ENCODE results near the gene SLC6A5.
A peak's percentile ranks its signal among the peaks of the same experiment; 100 is the strongest.

The SLC6A5 gene

GRCh38 chr11:20584093-20584774, 15.2 kb upstream of the SLC6A5 start:
- no peaks in the 10 kb centered on the region for H3K4me1 Mint-ChIP-seq (ENCODE audit: low read depth)
- H3K4me3 Mint-ChIP-seq: no peak overlapping the region
- no peaks in the 10 kb centered on the region for H3K36me3 Mint-ChIP-seq (ENCODE audit: low read depth)
- DNase-seq (ENCODE audit: low spot score): no peak
- peaks cover 2% of the 10 kb centered on the region for H3K27me3 Mint-ChIP-seq (ENCODE audit: low read depth)
- no peak overlapping the region for H3K27ac Mint-ChIP-seq
- no peaks in the 10 kb centered on the region for H3K9me3 Mint-ChIP-seq

- Mint-ChIP-seq H3K27ac (no peak overlapping the region), H3K4me3 (no peak overlapping the region), H3K4me1 (ENCODE audit: low read depth) (no peaks in the 10 kb centered on the region), H3K9me3 (no peaks in the 10 kb centered on the region), H3K36me3 (ENCODE audit: low read depth) (no peaks in the 10 kb centered on the region), H3K27me3 (ENCODE audit: low read depth) (peaks cover 14% of the 10 kb centered on the region)
- DNase-seq (ENCODE audit: low spot score): no peak
These were observed 9.6 kb upstream of the SLC6A5 start for GRCh38 chr11:20589796-20590195.

- Mint-ChIP-seq H3K9me3 (no peaks in the 10 kb centered on the region), H3K4me3 (no peak overlapping the region), H3K27ac (no peak overlapping the region), H3K27me3 (ENCODE audit: low read depth) (peaks cover 20% of the 10 kb centered on the region), H3K4me1 (ENCODE audit: low read depth) (no peaks in the 10 kb centered on the region), H3K36me3 (ENCODE audit: low read depth) (no peaks in the 10 kb centered on the region)
- no peak for DNase-seq (ENCODE audit: low spot score)
These were observed 9.0 kb upstream of the SLC6A5 start for GRCh38 chr11:20590381-20590780.

- Mint-ChIP-seq H3K4me1 (ENCODE audit: low read depth) (peaks cover 5% of the 10 kb centered on the region), H3K27me3 (ENCODE audit: low read depth) (peaks cover 43% of the 10 kb centered on the region), H3K36me3 (ENCODE audit: low read depth) (no peaks in the 10 kb centered on the region), H3K9me3 (no peaks in the 10 kb centered on the region), H3K27ac (no peak overlapping the region), H3K4me3 (no peak overlapping the region)
- no peak for DNase-seq (ENCODE audit: low spot score)
These were observed 6.7 kb upstream of the SLC6A5 start for GRCh38 chr11:20592741-20593140.

- Mint-ChIP-seq H3K4me1 (ENCODE audit: low read depth) (peaks cover 5% of the 10 kb centered on the region), H3K27me3 (ENCODE audit: low read depth) (peaks cover 58% of the 10 kb centered on the region), H3K9me3 (no peaks in the 10 kb centered on the region), H3K36me3 (ENCODE audit: low read depth) (no peaks in the 10 kb centered on the region), H3K27ac (no peak overlapping the region), H3K4me3 (no peak overlapping the region)
- DNase-seq (ENCODE audit: low spot score): no peak
These were observed 4.9 kb upstream of the SLC6A5 start for GRCh38 chr11:20594274-20595061.

- Mint-ChIP-seq H3K36me3 (ENCODE audit: low read depth) (no peaks in the 10 kb centered on the region), H3K4me1 (ENCODE audit: low read depth) (peaks cover 5% of the 10 kb centered on the region), H3K27ac (no peak overlapping the region), H3K27me3 (ENCODE audit: low read depth) (peaks cover 64% of the 10 kb centered on the region), H3K9me3 (peaks cover 3% of the 10 kb centered on the region), H3K4me3 (no peak overlapping the region)
- DNase-seq (ENCODE audit: low spot score): no peak
These were observed 4.3 kb upstream of the SLC6A5 start for GRCh38 chr11:20595101-20595500.

- DNase-seq (ENCODE audit: low spot score): no peak
- Mint-ChIP-seq H3K36me3 (ENCODE audit: low read depth) (no peaks in the 10 kb centered on the region), H3K27ac (no peak overlapping the region), H3K4me1 (ENCODE audit: low read depth) (peaks cover 5% of the 10 kb centered on the region), H3K27me3 (ENCODE audit: low read depth) (peaks cover 76% of the 10 kb centered on the region), H3K9me3 (peaks cover 3% of the 10 kb centered on the region), H3K4me3 (peak overlapping the region; percentile 50)
These were observed 2.9 kb upstream of the SLC6A5 start for GRCh38 chr11:20596205-20597153.

- Mint-ChIP-seq H3K4me3 (peak overlapping the region; percentile 50), H3K4me1 (ENCODE audit: low read depth) (peaks cover 5% of the 10 kb centered on the region), H3K9me3 (peaks cover 3% of the 10 kb centered on the region), H3K27ac (no peak overlapping the region), H3K36me3 (ENCODE audit: low read depth) (no peaks in the 10 kb centered on the region), H3K27me3 (ENCODE audit: low read depth) (peaks cover 81% of the 10 kb centered on the region)
- DNase-seq (ENCODE audit: low spot score): no peak
These were observed 2.2 kb upstream of the SLC6A5 start for GRCh38 chr11:20597154-20597679.

GRCh38 chr11:20597680-20598484, 1.5 kb upstream of the SLC6A5 start:
- peaks cover 5% of the 10 kb centered on the region for H3K4me1 Mint-ChIP-seq (ENCODE audit: low read depth)
- H3K27me3 Mint-ChIP-seq (ENCODE audit: low read depth): peaks cover 83% of the 10 kb centered on the region
- no peaks in the 10 kb centered on the region for H3K36me3 Mint-ChIP-seq (ENCODE audit: low read depth)

GRCh38 chr11:20598492-20598891, 916 bp upstream of the SLC6A5 start:
- Mint-ChIP-seq H3K36me3 (ENCODE audit: low read depth) (no peaks in the 10 kb centered on the region), H3K27me3 (ENCODE audit: low read depth) (peaks cover 90% of the 10 kb centered on the region), H3K9me3 (peaks cover 3% of the 10 kb centered on the region), H3K27ac (peak overlapping the region; percentile 26), H3K4me1 (ENCODE audit: low read depth) (peaks cover 5% of the 10 kb centered on the region), H3K4me3 (no peak overlapping the region)
- no peak for DNase-seq (ENCODE audit: low spot score)

More at GRCh38 chr11:20597680-20598484, 1.5 kb upstream of the SLC6A5 start:
- Mint-ChIP-seq H3K4me3 (no peak overlapping the region), H3K27ac (no peak overlapping the region), H3K9me3 (peaks cover 3% of the 10 kb centered on the region)
- no peak for DNase-seq (ENCODE audit: low spot score)

GRCh38 chr11:20600020-20600346, 575 bp downstream of the SLC6A5 start:
- no peaks in the 10 kb centered on the region for H3K36me3 Mint-ChIP-seq (ENCODE audit: low read depth)
- H3K27me3 Mint-ChIP-seq (ENCODE audit: low read depth): peaks cover 96% of the 10 kb centered on the region
- no peak overlapping the region for H3K4me3 Mint-ChIP-seq
- H3K4me1 Mint-ChIP-seq (ENCODE audit: low read depth): peaks cover 5% of the 10 kb centered on the region
- peaks cover 3% of the 10 kb centered on the region for H3K9me3 Mint-ChIP-seq
- no peak overlapping the region for H3K27ac Mint-ChIP-seq
- no peak for DNase-seq (ENCODE audit: low spot score)

GRCh38 chr11:20600551-20600950, 1.1 kb downstream of the SLC6A5 start:
- Mint-ChIP-seq H3K9me3 (peaks cover 3% of the 10 kb centered on the region), H3K27ac (no peak overlapping the region), H3K4me3 (no peak overlapping the region), H3K36me3 (ENCODE audit: low read depth) (no peaks in the 10 kb centered on the region), H3K4me1 (ENCODE audit: low read depth) (peaks cover 5% of the 10 kb centered on the region), H3K27me3 (ENCODE audit: low read depth) (peaks cover 96% of the 10 kb centered on the region)
- no peak for DNase-seq (ENCODE audit: low spot score)

Data from T-helper 2 cell treated with Interferon-gamma antibody and Interleukin-4, amounts not matched to agents 5 μg/mL and 100 μg/mL, for 36 hours (primary cell).